Measurements from ENCODE around the gene FIGN. TPM values are rescaled to one million over a fixed set of nuclear protein-coding genes. Genes with fewer than 3 reads are reported as not detected.

Gene FIGN
- total and polyA plus RNA-seq, 2 donors (not counting 3 experiments of a cell fraction or from before 2014, with no cell fraction given) = 1.8 to 8.1 TPM

DNA sequence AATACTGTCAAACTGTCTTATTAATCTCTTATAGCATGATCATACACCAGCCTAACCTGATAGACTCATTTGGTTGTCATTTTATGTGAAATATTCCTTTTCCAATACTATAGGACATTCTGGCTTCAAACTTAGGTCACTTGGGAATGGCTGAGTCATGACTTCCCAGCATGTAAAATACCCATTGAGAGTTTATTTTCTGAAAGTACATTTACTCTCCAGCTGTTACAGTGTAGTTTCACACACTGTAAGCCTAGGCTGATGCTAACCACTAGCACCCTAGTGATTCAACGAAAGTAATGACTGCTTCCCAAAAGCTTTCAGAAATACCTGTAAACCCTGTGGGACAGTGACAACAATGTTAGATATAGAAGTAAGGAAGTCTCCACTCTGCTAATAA lies 93.8 kb downstream of the FIGN start:
- no peaks in the 10 kb centered on the region for H3K4me1 ChIP-seq (ENCODE audit: control insufficient read depth, extremely low read depth, insufficient read depth, low read length)
- H3K4me2 ChIP-seq (ENCODE audit: insufficient read depth, low read length) = no peak overlapping the region
- no peak for DNase-seq (ENCODE audit: low read depth, low spot score)
- TF ChIP-seq GATA2 (IDR thresholded peaks at IDR 0.05; ENCODE audit: insufficient read depth, insufficient read length, low read depth, low read length) (no peak), FOS (IDR thresholded peaks at IDR 0.05; ENCODE audit: borderline replicate concordance, insufficient read depth, low read length) (no peak), MYC (IDR thresholded peaks at IDR 0.05; ENCODE audit: low read depth, low read length) (no peak), POLR2AphosphoS5 (IDR thresholded peaks at IDR 0.05; ENCODE audit: insufficient read depth, low read depth, low read length) (no peak), JUN (IDR thresholded peaks at IDR 0.05; ENCODE audit: borderline replicate concordance, insufficient read depth, insufficient read length, low read depth) (no peak), EZH2 (IDR thresholded peaks at IDR 0.05; ENCODE audit: borderline replicate concordance, low read depth, low read length, severe bottlenecking) (no peak), POLR2A (IDR thresholded peaks at IDR 0.05; ENCODE audit: low read depth, low read length) (no peak)
- TF ChIP-seq, protein P1, sequence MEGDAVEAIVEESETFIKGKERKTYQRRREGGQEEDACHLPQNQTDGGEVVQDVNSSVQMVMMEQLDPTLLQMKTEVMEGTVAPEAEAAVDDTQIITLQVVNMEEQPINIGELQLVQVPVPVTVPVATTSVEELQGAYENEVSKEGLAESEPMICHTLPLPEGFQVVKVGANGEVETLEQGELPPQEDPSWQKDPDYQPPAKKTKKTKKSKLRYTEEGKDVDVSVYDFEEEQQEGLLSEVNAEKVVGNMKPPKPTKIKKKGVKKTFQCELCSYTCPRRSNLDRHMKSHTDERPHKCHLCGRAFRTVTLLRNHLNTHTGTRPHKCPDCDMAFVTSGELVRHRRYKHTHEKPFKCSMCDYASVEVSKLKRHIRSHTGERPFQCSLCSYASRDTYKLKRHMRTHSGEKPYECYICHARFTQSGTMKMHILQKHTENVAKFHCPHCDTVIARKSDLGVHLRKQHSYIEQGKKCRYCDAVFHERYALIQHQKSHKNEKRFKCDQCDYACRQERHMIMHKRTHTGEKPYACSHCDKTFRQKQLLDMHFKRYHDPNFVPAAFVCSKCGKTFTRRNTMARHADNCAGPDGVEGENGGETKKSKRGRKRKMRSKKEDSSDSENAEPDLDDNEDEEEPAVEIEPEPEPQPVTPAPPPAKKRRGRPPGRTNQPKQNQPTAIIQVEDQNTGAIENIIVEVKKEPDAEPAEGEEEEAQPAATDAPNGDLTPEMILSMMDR (IDR thresholded peaks at IDR 0.05; ENCODE audit: extremely low read depth in 1 of 2, insufficient read depth in 1 of 2, low read depth in 1 of 2, low read length in 2 of 2) = no peak
- TF ChIP-seq, protein P2, sequence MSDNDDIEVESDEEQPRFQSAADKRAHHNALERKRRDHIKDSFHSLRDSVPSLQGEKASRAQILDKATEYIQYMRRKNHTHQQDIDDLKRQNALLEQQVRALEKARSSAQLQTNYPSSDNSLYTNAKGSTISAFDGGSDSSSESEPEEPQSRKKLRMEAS (IDR thresholded peaks at IDR 0.05; ENCODE audit: insufficient read depth, insufficient read length) = no peak
- H3K36me3 ChIP-seq (ENCODE audit: control insufficient read depth in 2 of 2, extremely low read depth in 1 of 2, insufficient read depth in 2 of 2, low read length in 2 of 2) = no peaks in the 10 kb centered on the region
- BruUV-seq (replicated peaks) = no TSS peak
- CTCF ChIA-PET = interaction anchor here (1.0 kb wide), 1 partner anchor 93 kb away, joined by 3 read pairs; the partner anchor contains the start of gene FIGN
- no peaks in the 10 kb centered on the region for H3K9me1 ChIP-seq (replicated peaks; ENCODE audit: control insufficient read depth, extremely low read depth, insufficient read depth, low read length)
- POLR2A ChIA-PET = no interaction called here
- FAIRE-seq = no peak
- H3K27ac ChIP-seq (ENCODE audit: insufficient read depth, low read depth, low read length) = no peak overlapping the region
- no peaks in the 10 kb centered on the region for H3K27me3 ChIP-seq (ENCODE audit: control insufficient read depth in 2 of 2, insufficient read depth in 2 of 2, low read length in 2 of 2)
- H4K20me1 ChIP-seq (replicated peaks; ENCODE audit: control insufficient read depth, extremely low read depth, insufficient read depth, low read length) = no peaks in the 10 kb centered on the region
- no peaks in the 10 kb centered on the region for H3K9me3 ChIP-seq (replicated peaks; ENCODE audit: control insufficient read depth, insufficient read depth, low read length)
- no peak overlapping the region for H3K9ac ChIP-seq (replicated peaks; ENCODE audit: extremely low read depth, insufficient read depth, low read length)
- no peaks in the 10 kb centered on the region for H3K79me2 ChIP-seq (ENCODE audit: control insufficient read depth, insufficient read depth, low read length)
- dilution Hi-C loops (cut with MboI; ENCODE audit: extremely low pct_ligation_motif_present, low sequenced_read_pairs) = no loop called here
- H3K4me3 ChIP-seq (replicated peaks in 1 of 3; ENCODE audit: insufficient read depth in 1 of 3, low read depth in 1 of 3, low read length in 3 of 3) = no peak overlapping the region
- intact Hi-C loops (cut with micrococcal nuclease) = no loop called here
- H2AFZ ChIP-seq (ENCODE audit: low read depth, low read length) = no peak overlapping the region
